ENCODE results near the gene PDE6G. TPM values are rescaled to one million over a fixed set of nuclear protein-coding genes. Genes with fewer than 3 reads are reported as not detected.

The PDE6G gene
- total RNA-seq, 4 donors from 2014 or later: 0.98 TPM; not detected in 3

- H3K36me3 ChIP-seq: peaks cover 26 to 76% (median 72%) of the 10 kb centered on the region in 4 donors
- intact Hi-C loops (cut with DNase I): no loop called here
These were observed 45.1 kb upstream of the PDE6G start for GRCh38 chr17:81701288-81702071.

GRCh38 chr17:81700353-81701287 lies 44.3 kb upstream of the PDE6G start:
- no peak overlapping the region for H3K27ac ChIP-seq (replicated peaks in 1 of 4)
- no peaks in the 10 kb centered on the region for H3K9me3 ChIP-seq
- no peak for DNase-seq (ENCODE audit: extremely low spot score)
- H3K27me3 ChIP-seq: no peaks in the 10 kb centered on the region
- peaks cover 34 to 43% (median 38%) of the 10 kb centered on the region in 4 donors for H3K4me1 ChIP-seq
- intact Hi-C loops (cut with DNase I): no loop called here
- no peak overlapping the region for H3K4me3 ChIP-seq
- WGBS: 90% methylated on average over 20 of the region's 25 CpGs
- no peak for TF ChIP-seq POLR2AphosphoS5 (IDR thresholded peaks at IDR 0.05)
- peaks cover 34 to 76% (median 72%) of the 10 kb centered on the region in 4 donors for H3K36me3 ChIP-seq

More at GRCh38 chr17:81701288-81702071, 45.1 kb upstream of the PDE6G start:
- peak overlapping the region in 3 of 4 donors; percentile 89 to 97 (median 96) for H3K27ac ChIP-seq (replicated peaks in 1 of 4)
- peak overlapping the region; percentile 67 to 87 (median 78) for H3K4me3 ChIP-seq
- no peaks in the 10 kb centered on the region for H3K27me3 ChIP-seq
- no peaks in the 10 kb centered on the region for H3K9me3 ChIP-seq
- no peak for DNase-seq (ENCODE audit: extremely low spot score)
- TF ChIP-seq CTCF (IDR thresholded peaks at IDR 0.05) (no peak), EP300 (IDR thresholded peaks at IDR 0.05) (no peak), POLR2A (IDR thresholded peaks at IDR 0.05; ENCODE audit: low read depth) (no peak), POLR2AphosphoS5 (IDR thresholded peaks at IDR 0.05) (no peak)
- 81% methylated on average over 18 of the region's 23 CpGs for WGBS
- peaks cover 34 to 41% (median 38%) of the 10 kb centered on the region in 4 donors for H3K4me1 ChIP-seq

GRCh38 chr17:81697261-81698044 lies 41.1 kb upstream of the PDE6G start:
- Histone ChIP-seq H3K4me3 (no peak overlapping the region), H3K4me1 (peaks cover 21 to 29% (median 22%) of the 10 kb centered on the region in 4 donors), H3K9me3 (no peaks in the 10 kb centered on the region), H3K27me3 (no peaks in the 10 kb centered on the region), H3K36me3 (peaks cover 64 to 95% (median 93%) of the 10 kb centered on the region in 4 donors), H3K27ac (replicated peaks in 1 of 4) (no peak overlapping the region)
- intact Hi-C loops (cut with DNase I): no loop called here
- no peak for DNase-seq (ENCODE audit: extremely low spot score)
- TF ChIP-seq POLR2A (IDR thresholded peaks at IDR 0.05; ENCODE audit: low read depth): no peak
- TF ChIP-seq CTCF (IDR thresholded peaks at IDR 0.05): no peak
- TF ChIP-seq EP300 (IDR thresholded peaks at IDR 0.05): no peak
- no peak for TF ChIP-seq POLR2AphosphoS5 (IDR thresholded peaks at IDR 0.05)
- 84% methylated on average over 22 of the region's 25 CpGs for WGBS

- Histone ChIP-seq H3K9me3 (no peaks in the 10 kb centered on the region), H3K4me1 (peaks cover 10 to 18% (median 12%) of the 10 kb centered on the region in 4 donors), H3K4me3 (no peak overlapping the region), H3K36me3 (peaks cover 71 to 100% (median 98%) of the 10 kb centered on the region in 4 donors), H3K27me3 (no peaks in the 10 kb centered on the region), H3K27ac (replicated peaks in 1 of 4) (no peak overlapping the region)
- 96% methylated on average over 23 of the region's 40 CpGs for WGBS
- no peak for TF ChIP-seq POLR2A (IDR thresholded peaks at IDR 0.05; ENCODE audit: low read depth)
- TF ChIP-seq EP300 (IDR thresholded peaks at IDR 0.05): no peak
- no peak for TF ChIP-seq CTCF (IDR thresholded peaks at IDR 0.05)
- TF ChIP-seq POLR2AphosphoS5 (IDR thresholded peaks at IDR 0.05): no peak
- intact Hi-C loops (cut with DNase I): no loop called here
- no peak for DNase-seq (ENCODE audit: extremely low spot score)
These were observed 40.0 kb upstream of the PDE6G start for GRCh38 chr17:81696218-81696941.
